Left ventricle myocardium superior (tissue), 1 donor: ENCODE results near the gene C5orf46. TPM values are rescaled to one million over a fixed set of nuclear protein-coding genes. Genes with fewer than 3 reads are reported as not detected.
"Not testable (repeated sequence)": the region's sequence is repeated elsewhere in the genome, so short reads cannot be mapped to it uniquely, and the experiment has no call there.

ENCODE experiments used
- ATAC-seq: fragments of 200-7000 bp; cut with Tn5 transposase; one replicate; pipeline ENCODE4 v1.9.1; 2020; ENCODE audit warnings: mild to moderate bottlenecking, moderate library complexity
- DNase-seq: peaks from one replicate; pipeline ENCODE4 v3.0.0-alpha.2; 2020
- intact Hi-C: fragments of 100-400 bp; cut with micrococcal nuclease; formaldehyde crosslinking; loops from one replicate; pipeline ENCODE4 v1.11.0; 2022
- total RNA-seq: library from RNA; stranded (reverse); fragmentation: NEBNext Ultra II Directional; extraction: Animal tissue kit (Norgen Biotek cat#: 25700); gene quantifications from one replicate; pipeline ENCODE4 v1.2.1, GENCODE V29; 2021
- donor health status: DM: no; HTN: yes; CAD: no; lungs with severe emphysema.

The C5orf46 gene
- total RNA-seq, 1 donor from 2014 or later: 2.8 TPM

GRCh38 chr5:147901599-147902039 is 4.7 kb downstream of the C5orf46 start:
- ATAC-seq: no peak
- intact Hi-C loops: no loop called here
- no peak for DNase-seq

GRCh38 chr5:147898875-147899401 is 7.4 kb downstream of the C5orf46 start:
- ATAC-seq: no peak
- intact Hi-C loops: no loop called here

GRCh38 chr5:147895864-147896263 is 10.5 kb downstream of the C5orf46 start:
- ATAC-seq: no peak
- no peak for DNase-seq

More at GRCh38 chr5:147898875-147899401, 7.4 kb downstream of the C5orf46 start:
- no peak for DNase-seq

GRCh38 chr5:147893820-147894219 is 12.5 kb downstream of the C5orf46 start:
- intact Hi-C loops: no loop called here
- DNase-seq (no peak), ATAC-seq (no peak)

More at GRCh38 chr5:147895864-147896263, 10.5 kb downstream of the C5orf46 start:
- intact Hi-C loops: no loop called here

GRCh38 chr5:147892696-147893296 is 13.5 kb downstream of the C5orf46 start:
- DNase-seq (no peak), ATAC-seq (no peak)
- intact Hi-C loops: no loop called here

GRCh38 chr5:147887930-147888329 is 18.4 kb downstream of the C5orf46 start:
- intact Hi-C loops: loop anchor here (5.0 kb wide), 1 partner anchor 44 kb away; no protein-coding TSS in a partner anchor
- ATAC-seq (no peak), DNase-seq (no peak)

- ATAC-seq (peak; percentile 24), DNase-seq (no peak)
- intact Hi-C loops: loop anchor here (5.0 kb wide), 1 partner anchor 45 kb away; no protein-coding TSS in a partner anchor
Observed at GRCh38 chr5:147887026-147887627, 19.2 kb downstream of the C5orf46 start.

GRCh38 chr5:147882586-147883313 is 23.6 kb downstream of the C5orf46 start:
- ATAC-seq (peak; percentile 57), DNase-seq (no peak)
- intact Hi-C loops: no loop called here

- no peak for DNase-seq
- no peak for ATAC-seq
- intact Hi-C loops: no loop called here
Observed at GRCh38 chr5:147880487-147880886, 25.9 kb downstream of the C5orf46 start.

GRCh38 chr5:147879784-147880183 is 26.6 kb downstream of the C5orf46 start:
- no peak for DNase-seq
- ATAC-seq: no peak
- intact Hi-C loops: no loop called here

GRCh38 chr5:147878066-147878759 is 28.1 kb downstream of the C5orf46 start, which contains the start of gene SCGB3A2:
Gene SCGB3A2, plus strand, starts transcription at chr5:147878711. Its CDS starts 93 bp downstream, at chr5:147878804.
- ATAC-seq (no peak), DNase-seq (no peak)
- intact Hi-C loops: no loop called here

GRCh38 chr5:147876626-147877025 is 29.7 kb downstream of the C5orf46 start:
- intact Hi-C loops: no loop called here
- no peak for ATAC-seq

GRCh38 chr5:147876141-147876540 is 30.2 kb downstream of the C5orf46 start:
- no peak for DNase-seq
- ATAC-seq: no peak
- intact Hi-C loops: no loop called here

More at GRCh38 chr5:147876626-147877025, 29.7 kb downstream of the C5orf46 start:
- DNase-seq: no peak

GRCh38 chr5:147874910-147875367 is 31.4 kb downstream of the C5orf46 start:
- intact Hi-C loops: no loop called here
- no peak for ATAC-seq
- no peak for DNase-seq

GRCh38 chr5:147874118-147874875 is 32.0 kb downstream of the C5orf46 start:
- intact Hi-C loops, DNase-seq, ATAC-seq: not testable (repeated sequence)

- DNase-seq, intact Hi-C loops, ATAC-seq: not testable (repeated sequence)
Observed at GRCh38 chr5:147872744-147873435, 33.4 kb downstream of the C5orf46 start.

- intact Hi-C loops, DNase-seq, ATAC-seq: not testable (repeated sequence)
Observed at GRCh38 chr5:147871980-147872549, 34.3 kb downstream of the C5orf46 start.
